HepG2 (cell line): ENCODE data around the gene NPB. TPM values are rescaled to one million over a fixed set of nuclear protein-coding genes. Genes with fewer than 3 reads are reported as not detected.

Source experiments
- AGO2 ChIP-seq: fragments of 200-400 bp; formaldehyde crosslinking; optimal IDR thresholded peaks from 2 replicates; pipeline ENCODE3; 2017; ENCODE audit warnings: mild to moderate bottlenecking, low read depth, low read length, moderate library complexity
- CSRNP1 ChIP-seq: sonication (generic); formaldehyde crosslinking; IDR thresholded peaks from 2 replicates; pipeline ENCODE4 v1.8.1; 2023; ENCODE audit warnings: mild to moderate bottlenecking, missing genetic modification reagents
- HHEX ChIP-seq: IDR thresholded peaks from 2 replicates; pipeline ENCODE4 v1.6.1; 2016; ENCODE audit warnings: control low read depth
- HMGXB3 ChIP-seq: sonication (generic); formaldehyde crosslinking; IDR thresholded peaks from 2 replicates; pipeline ENCODE4 v1.4.0; 2020; ENCODE audit warnings: missing genetic modification reagents, borderline replicate concordance
- MIXL1 ChIP-seq: IDR thresholded peaks from 2 replicates; pipeline ENCODE4 v1.6.1; 2016
- POLR2AphosphoS5 ChIP-seq: IDR thresholded peaks from 2 replicates; pipeline ENCODE4 v1.6.1; 2012; ENCODE audit warnings: low read depth, low read length
- RBAK ChIP-seq: sonication (generic); formaldehyde crosslinking; IDR thresholded peaks from 2 replicates; pipeline ENCODE4 v1.5.1; 2020; ENCODE audit warnings: mild to moderate bottlenecking, missing genetic modification reagents
- THAP7 ChIP-seq: sonication (generic); formaldehyde crosslinking; IDR thresholded peaks from 2 replicates; pipeline ENCODE4 v1.8.1; 2023; ENCODE audit warnings: mild to moderate bottlenecking, missing genetic modification reagents
- ZNF547 ChIP-seq: sonication (generic); formaldehyde crosslinking; IDR thresholded peaks from 2 replicates; pipeline ENCODE4 v1.5.1; 2020; ENCODE audit warnings: mild to moderate bottlenecking, missing genetic modification reagents
- ZNF570 ChIP-seq: sonication (generic); formaldehyde crosslinking; IDR thresholded peaks from 2 replicates; pipeline ENCODE4 v1.4.0; 2020; ENCODE audit warnings: mild to moderate bottlenecking, missing genetic modification reagents, borderline replicate concordance
- ZNF598 ChIP-seq: sonication (generic); formaldehyde crosslinking; IDR thresholded peaks from 2 replicates; pipeline ENCODE4 v1.5.1; 2020; ENCODE audit warnings: mild to moderate bottlenecking, missing genetic modification reagents, borderline replicate concordance
- ZNF607 ChIP-seq: sonication (generic); formaldehyde crosslinking; IDR thresholded peaks from 2 replicates; pipeline ENCODE4 v1.5.1; 2020; ENCODE audit warnings: missing genetic modification reagents, mild to moderate bottlenecking, borderline replicate concordance
- ZNF784 ChIP-seq: sonication (generic); formaldehyde crosslinking; IDR thresholded peaks from 2 replicates; pipeline ENCODE4 v1.5.1; 2020; ENCODE audit warnings: missing genetic modification reagents, mild to moderate bottlenecking, borderline replicate concordance
- ZNF788 ChIP-seq: sonication (generic); formaldehyde crosslinking; IDR thresholded peaks from 2 replicates; pipeline ENCODE4 v1.5.0; 2020; ENCODE audit warnings: mild to moderate bottlenecking, missing genetic modification reagents, borderline replicate concordance
- polyA plus RNA-seq, 8 experiments: library from polyadenylated mRNA; depleted of rRNA in 3 of 8; stranded (reverse) in 7 of 8; unstranded in 1 of 8; fragments of >200 nt; fragmentation: Illumina TruSeq in 4 of 8; extraction: Trizol in 4 of 8; gene quantifications; 2 replicates each; pipeline versions ENCODE4 v1.2.1 to v1.2.3, GENCODE V29; 2011 to 2016; ENCODE audit warnings: low read depth in 4 of 8, missing spikeins in 1 of 8, mixed read lengths in 1 of 8; ENCODE audit not compliant: insufficient read depth in 1 of 8
- total RNA-seq, 5 experiments: library from RNA; depleted of rRNA; stranded (reverse); fragments of >200 nt; fragmentation: Illumina TruSeq; extraction: Trizol; gene quantifications; 2 replicates each; pipeline ENCODE4 v1.2.3, GENCODE V29; 2016; ENCODE audit warnings: low read depth in 1 of 5
- TF ChIP-seq, protein P1 (sequence below): IDR thresholded peaks from 2 replicates; pipeline ENCODE4 v1.6.1; 2016; ENCODE audit warnings: missing compliant biosample characterization, missing genetic modification reagents, borderline replicate concordance

NPB gene
- total and polyA plus RNA-seq, 2 of the 13 experiments (the other 11 are each of a cell fraction or from before 2014, with no cell fraction given): 0.11 to 0.93 TPM

GRCh38 chr17:81928544-81929252 is 26.7 kb downstream of the NPB start (continued):
- TF ChIP-seq HMGXB3 (CRISPR knock-in tag) (no peak), ZNF784 (CRISPR knock-in tag) (peak; percentile 85; the same call in 1 of the 2 replicates), ZNF547 (CRISPR knock-in tag) (0 out of 2 replicates have a peak, but pooled peaks have one; percentile 76), ZNF788 (CRISPR knock-in tag) (peak; percentile 54; the same call in 1 of the 2 replicates), THAP7 (CRISPR knock-in tag) (peak; percentile 85; the same call in 1 of the 2 replicates), MIXL1 (CRISPR knock-in tag) (0 out of 2 replicates have a peak, but pooled peaks have one; percentile 4), HHEX (no peak), ZNF570 (CRISPR knock-in tag) (no peak), CSRNP1 (CRISPR knock-in tag) (peak; percentile 59; the same call in 1 of the 2 replicates), AGO2 (peak; percentile 82), ZNF598 (CRISPR knock-in tag) (peak; percentile 67; the same call in 1 of the 2 replicates), RBAK (peak; percentile 49; the same call in 1 of the 2 replicates), POLR2AphosphoS5 (no peak; the same call in 1 of the 2 replicates), ZNF607 (peak; percentile 56; the same call in 1 of the 2 replicates)
- TF ChIP-seq, protein P1, sequence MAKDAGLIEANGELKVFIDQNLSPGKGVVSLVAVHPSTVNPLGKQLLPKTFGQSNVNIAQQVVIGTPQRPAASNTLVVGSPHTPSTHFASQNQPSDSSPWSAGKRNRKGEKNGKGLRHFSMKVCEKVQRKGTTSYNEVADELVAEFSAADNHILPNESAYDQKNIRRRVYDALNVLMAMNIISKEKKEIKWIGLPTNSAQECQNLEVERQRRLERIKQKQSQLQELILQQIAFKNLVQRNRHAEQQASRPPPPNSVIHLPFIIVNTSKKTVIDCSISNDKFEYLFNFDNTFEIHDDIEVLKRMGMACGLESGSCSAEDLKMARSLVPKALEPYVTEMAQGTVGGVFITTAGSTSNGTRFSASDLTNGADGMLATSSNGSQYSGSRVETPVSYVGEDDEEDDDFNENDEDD (CRISPR knock-in tag): 0 out of 2 replicates have a peak, but pooled peaks have one; percentile 5
